GM21825 (cell line): ENCODE measurements around the gene SLC19A1.

Source experiments
- ATAC-seq: cut with Tn5 transposase; IDR thresholded peaks from one replicate; pipeline ENCODE4 v1.9.1; 2021; ENCODE audit warnings: mild to moderate bottlenecking, moderate library complexity; ENCODE audit not compliant: unreplicated experiment

The SLC19A1 gene

GRCh38 chr21:45494851-45495680 is 47.2 kb downstream of the SLC19A1 start:
- ATAC-seq = no peak

DNA sequence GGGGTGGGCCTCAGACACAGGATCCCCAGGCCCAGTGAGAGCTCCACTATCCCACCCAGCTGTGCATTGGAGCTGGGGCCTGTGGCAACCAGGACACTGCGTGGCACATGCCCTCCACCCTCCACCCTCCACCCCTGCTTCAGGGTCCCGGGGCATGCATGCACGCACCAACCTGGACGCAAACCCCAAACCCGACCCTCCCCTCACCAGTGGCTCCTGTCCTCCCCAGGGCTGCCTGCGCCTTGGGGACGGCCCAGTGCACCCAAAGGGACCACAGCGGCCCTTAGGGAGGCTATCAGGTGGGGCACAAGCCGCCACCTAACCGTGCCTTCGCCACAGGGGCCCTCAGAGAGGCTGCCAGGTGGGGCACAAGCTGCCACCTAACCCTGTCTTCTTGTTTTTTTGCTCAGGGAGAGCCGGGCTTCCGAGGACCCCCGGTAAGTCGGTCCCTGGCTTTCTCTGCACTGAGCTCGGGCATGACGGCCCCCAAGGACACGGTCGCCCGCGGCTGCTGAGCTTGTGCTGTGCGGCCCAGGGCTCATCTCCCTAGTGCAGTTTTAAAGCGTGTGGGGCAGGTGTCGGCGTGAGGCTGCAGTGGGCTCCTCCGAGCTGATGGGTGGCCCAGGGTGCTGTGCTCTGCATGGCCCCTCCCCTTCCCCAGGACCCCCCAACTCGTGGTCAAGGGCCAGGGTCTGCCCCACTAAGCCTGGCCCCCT is 47.9 kb downstream of the SLC19A1 start:
- ATAC-seq = no peak

- ATAC-seq = no peak
These were observed 48.7 kb downstream of the SLC19A1 start for GRCh38 chr21:45493401-45494001.

GRCh38 chr21:45492765-45493164 is 49.5 kb downstream of the SLC19A1 start:
- ATAC-seq = no peak

GRCh38 chr21:45491623-45492022 is 50.6 kb downstream of the SLC19A1 start:
- no peak for ATAC-seq

DNA sequence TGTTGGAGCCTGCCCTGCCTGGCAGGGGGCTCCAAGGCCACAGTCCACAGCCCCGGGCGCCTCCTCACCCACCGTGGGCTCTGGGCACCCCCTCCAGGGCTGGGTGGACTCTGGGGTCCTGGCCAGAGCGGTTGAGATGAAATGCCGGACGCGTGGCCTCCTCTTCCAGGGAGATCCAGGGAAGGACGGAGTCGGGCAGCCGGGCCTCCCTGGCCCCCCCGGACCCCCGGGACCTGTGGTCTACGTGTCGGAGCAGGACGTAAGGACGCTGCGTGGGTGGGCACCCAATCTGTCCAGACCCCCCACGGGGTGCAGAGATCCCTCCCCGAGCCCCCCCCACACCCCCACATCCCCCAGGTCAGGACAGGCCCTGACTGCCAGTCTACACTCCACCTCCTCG is 51.2 kb downstream of the SLC19A1 start:
- ATAC-seq = no peak

DNA sequence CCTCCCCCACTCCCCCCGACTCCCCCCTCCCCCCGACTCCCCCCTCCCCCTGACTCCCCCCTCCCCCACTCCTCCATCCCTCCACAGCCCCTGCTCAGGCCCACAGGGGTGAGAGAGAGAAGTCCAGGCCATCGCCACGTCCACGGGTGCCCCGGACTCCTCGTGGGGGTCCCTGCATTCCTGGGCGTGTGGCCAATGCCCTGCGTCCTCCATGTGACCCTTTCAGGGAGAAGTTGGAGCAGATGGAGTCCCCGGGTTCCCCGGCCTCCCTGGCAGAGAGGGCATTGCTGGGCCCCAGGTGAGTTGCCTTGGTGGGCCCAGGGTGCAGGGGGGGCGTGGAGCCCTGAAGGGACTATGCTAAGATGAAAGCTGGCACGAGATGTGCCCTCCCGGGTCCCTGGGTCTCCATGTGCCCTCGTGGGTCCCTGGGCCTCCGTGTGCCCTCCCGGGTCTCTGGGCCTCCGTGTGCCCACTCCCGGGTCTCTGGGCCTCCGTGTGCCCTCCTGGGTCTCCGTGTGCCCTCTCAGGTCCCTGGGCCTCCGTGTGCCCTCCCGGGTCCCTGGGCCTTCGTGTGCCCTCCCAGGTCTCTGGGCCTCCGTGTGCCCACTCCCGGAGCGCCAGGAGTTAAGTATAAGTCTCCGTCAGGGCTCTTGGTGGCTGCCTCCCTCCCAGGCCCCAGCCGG is 52.0 kb downstream of the SLC19A1 start:
- no peak for ATAC-seq

GRCh38 chr21:45489722-45489982 is 52.6 kb downstream of the SLC19A1 start:
- ATAC-seq = no peak

DNA sequence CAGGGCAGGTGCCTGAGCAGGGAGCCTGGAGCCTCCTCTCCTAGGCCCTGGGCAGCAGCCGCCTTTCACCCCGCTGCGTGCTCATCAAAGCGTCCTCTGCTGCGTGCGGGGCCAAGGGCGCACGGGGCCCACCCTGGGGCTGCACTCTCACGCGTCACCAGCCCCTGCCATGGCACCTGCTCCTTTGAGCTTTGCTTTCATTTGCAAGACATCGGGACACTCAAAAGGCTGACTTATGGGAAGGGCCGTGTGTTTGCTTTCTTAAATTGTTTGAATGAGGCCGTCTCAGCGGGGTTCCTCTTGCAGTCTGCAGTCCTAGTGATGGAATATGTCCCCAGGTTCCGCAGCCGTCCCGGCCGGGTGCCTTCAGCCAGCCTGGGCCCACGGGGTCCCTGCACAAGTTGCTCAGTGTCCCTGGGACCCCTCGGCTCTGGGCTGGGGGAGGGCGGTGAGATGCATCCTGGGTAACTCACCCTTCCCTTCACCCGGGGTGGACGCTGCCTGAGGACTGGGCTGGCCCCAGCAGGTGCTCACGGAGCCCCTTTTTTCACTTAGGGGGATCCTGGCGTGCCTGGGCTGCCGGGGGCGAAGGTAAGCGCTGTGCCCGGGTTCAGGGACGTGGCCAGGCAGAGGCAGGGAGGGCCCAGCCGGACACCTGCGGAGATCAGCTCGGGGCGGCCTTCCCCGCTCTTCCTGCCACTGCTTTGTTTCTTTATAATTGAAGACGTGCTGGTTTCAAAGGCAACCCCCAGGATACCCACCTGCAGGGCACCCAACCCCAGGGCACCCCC is 53.1 kb downstream of the SLC19A1 start:
- ATAC-seq = no peak

DNA sequence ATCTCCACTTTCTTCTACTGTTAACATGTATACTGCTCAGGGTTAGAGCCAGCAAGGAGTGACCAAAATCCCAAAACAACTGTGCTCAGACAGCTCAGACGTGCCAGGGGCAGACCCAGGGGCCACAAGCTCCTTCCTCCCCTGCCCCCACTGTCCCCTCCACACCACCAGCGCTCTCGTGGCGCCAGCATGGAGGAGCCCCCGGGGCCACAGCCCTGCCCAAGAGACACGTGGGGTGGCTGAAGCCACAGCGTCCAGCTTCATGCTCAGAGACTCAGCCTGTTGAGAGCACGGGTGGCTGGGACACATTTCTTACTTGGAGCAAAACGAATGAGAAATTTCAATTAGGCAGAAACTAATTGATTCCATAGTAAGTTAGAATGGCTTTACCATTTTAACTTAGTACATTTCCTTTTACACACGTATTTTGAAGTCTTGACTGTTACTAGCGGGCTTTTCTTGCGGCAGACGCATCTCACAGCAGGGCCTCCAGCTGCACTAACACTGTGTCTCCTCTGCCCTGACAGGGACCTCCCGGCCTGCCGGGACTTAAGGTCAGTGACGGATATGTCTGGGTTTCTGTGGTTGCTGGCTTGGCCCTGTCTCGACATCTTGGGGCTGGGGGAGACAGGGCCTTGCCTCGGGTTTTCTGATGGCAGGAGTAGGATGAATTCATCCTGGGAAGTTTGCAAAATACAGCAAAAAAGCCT is 54.2 kb downstream of the SLC19A1 start:
- no peak for ATAC-seq

- no peak for ATAC-seq
These were observed 55.0 kb downstream of the SLC19A1 start for GRCh38 chr21:45487161-45487806.

DNA sequence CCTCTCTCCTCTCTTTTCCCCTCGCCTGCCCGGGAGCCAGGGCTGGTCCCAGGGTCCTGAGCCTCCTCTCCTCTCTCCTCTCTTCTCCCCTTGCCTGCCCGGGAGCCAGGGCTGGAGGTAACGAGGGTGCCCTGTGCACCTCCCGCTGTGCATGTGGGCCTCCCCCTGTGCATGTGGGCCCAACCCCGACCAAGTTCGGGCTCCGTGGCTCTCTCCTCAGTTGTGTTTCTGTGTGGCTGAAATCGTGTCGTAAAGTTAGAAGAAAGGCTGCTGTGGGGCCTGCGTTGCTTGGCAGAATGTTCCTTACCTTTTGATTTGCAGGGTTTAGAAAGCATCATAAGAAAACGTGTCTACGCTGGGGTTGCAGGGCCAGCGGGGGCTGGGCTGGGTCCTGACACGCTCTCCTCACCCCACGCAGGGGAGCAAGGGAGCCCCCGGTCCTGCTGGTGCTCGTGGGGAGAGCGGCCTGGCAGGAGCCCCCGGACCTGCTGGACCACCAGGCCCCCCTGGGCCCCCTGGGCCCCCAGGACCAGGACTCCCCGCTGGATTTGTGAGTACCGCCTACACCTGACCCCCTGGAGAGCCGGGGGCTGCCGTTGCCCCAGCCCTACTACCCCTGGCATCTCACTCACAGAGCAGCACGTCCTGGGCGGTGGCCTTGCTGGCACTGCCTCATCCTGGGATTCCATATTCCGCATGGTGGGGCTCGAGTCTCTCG is 55.6 kb downstream of the SLC19A1 start:
- ATAC-seq = no peak

- ATAC-seq = no peak
These were observed 56.4 kb downstream of the SLC19A1 start for GRCh38 chr21:45485686-45486442.

GRCh38 chr21:45484318-45484717 is 57.9 kb downstream of the SLC19A1 start:
- no peak for ATAC-seq

GRCh38 chr21:45482899-45483821 is 59.1 kb downstream of the SLC19A1 start:
- no peak for ATAC-seq

DNA sequence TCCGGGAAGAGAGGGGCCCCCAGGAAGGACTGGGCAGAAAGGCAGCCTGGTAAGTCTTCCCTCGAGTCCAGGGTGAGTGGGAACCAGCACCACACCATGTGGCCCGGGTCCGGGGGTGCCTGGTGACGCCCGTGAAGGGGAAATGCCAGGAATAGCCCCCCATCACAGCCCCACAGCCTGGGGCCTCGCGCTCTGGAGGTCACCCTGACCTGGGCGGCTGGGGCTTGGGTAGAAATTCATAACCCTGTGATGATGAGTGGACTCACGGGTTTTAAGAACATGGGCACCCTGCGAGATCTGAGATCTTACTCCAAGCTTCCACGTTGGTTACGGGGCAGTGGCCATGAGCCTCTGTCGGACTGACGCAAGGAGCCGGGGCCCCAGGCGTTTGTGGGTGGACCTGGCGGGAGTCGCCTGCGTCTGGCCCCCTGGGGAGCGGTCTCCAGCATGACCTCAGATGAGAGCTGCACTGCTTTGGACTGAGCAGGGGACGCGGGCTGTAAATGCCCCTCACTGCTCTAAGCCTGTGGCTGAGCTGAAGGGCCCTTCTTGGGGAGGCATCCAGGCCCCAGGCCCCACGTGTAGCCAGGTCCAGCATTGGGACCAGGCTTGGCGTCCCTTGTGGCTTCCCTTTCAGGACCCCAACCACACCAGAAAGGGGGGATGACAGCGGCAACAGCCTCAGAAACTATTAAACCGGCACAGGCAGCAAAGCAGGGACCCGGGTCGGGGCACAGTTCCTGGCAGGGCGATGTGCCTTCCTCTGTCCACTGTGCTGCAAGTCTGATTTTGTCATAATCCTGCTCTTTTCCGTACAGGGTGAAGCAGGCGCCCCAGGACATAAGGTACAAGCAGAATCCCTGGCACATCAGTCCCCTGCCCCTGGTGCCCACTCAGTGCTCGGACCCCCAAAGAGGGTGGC is 60.0 kb downstream of the SLC19A1 start:
- no peak for ATAC-seq
